ENCODE data around the gene TNK1. TPM values are rescaled to one million over a fixed set of nuclear protein-coding genes. Genes with fewer than 3 reads are reported as not detected.
A peak's percentile ranks its signal among the peaks of the same experiment; 100 is the strongest.

The TNK1 gene
- total and polyA plus RNA-seq, 9 of the 15 experiments (the other 6 are each of a cell fraction or from before 2014, with no cell fraction given): 0.28 to 5.2 (median 2.1) TPM

GRCh38 chr17:7340179-7340578 lies 40.7 kb upstream of the TNK1 start:
- DNase-seq (ENCODE audit: extremely low read depth in 1 of 4, low spot score in 3 of 4) (no peak), FAIRE-seq (no peak), ATAC-seq (no peak)
- no peaks in the 10 kb centered on the region for H3K27me3 ChIP-seq (ENCODE audit: control insufficient read depth in 2 of 2, insufficient read depth in 2 of 2, low read length in 2 of 2)
- no TSS peak for BruUV-seq (replicated peaks)
- POLR2A ChIA-PET: no interaction called here
- H3K36me3 ChIP-seq (ENCODE audit: control insufficient read depth, insufficient read depth, low read length): no peaks in the 10 kb centered on the region
- in situ Hi-C loops (cut with MboI) (loop anchor here (5.0 kb wide), 1 partner anchor 58 kb away; the partner anchor contains the start of gene SLC2A4), intact Hi-C loops (cut with micrococcal nuclease) (no loop called here)
- no peak overlapping the region for H3K9ac ChIP-seq (ENCODE audit: insufficient read depth in 1 of 2, low read depth in 2 of 2, low read length in 2 of 2)
- TF ChIP-seq THAP12 (CRISPR knock-in tag; IDR thresholded peaks at IDR 0.05) (no peak), RFX1 (IDR thresholded peaks at IDR 0.05) (no peak), ZNF316 (IDR thresholded peaks at IDR 0.05) (peak; percentile 9; the same call in 1 of the 2 replicates), ZBTB7A (IDR thresholded peaks at IDR 0.05; ENCODE audit: borderline replicate concordance, control insufficient read depth, low read depth, low read length) (no peak), STAT5B (CRISPR knock-in tag; IDR thresholded peaks at IDR 0.05) (no peak), STAT6 (CRISPR knock-in tag; IDR thresholded peaks at IDR 0.05) (no peak), MCM2 (IDR thresholded peaks at IDR 0.05; ENCODE audit: low read depth) (no peak)
- H3K4me2 ChIP-seq (ENCODE audit: insufficient read depth, low read length): no peak overlapping the region
- H3K4me3 ChIP-seq: no peak overlapping the region
- no peaks in the 10 kb centered on the region for H3K9me3 ChIP-seq (replicated peaks; ENCODE audit: control insufficient read depth, insufficient read depth, low read depth, low read length)
- H2AFZ ChIP-seq (ENCODE audit: low read depth, low read length): no peak overlapping the region
- peaks cover 0 to 22% of the 10 kb centered on the region in 2 experiments; a peak in 2 of 5 replicates for H3K4me1 ChIP-seq (replicated peaks in 1 of 2; ENCODE audit: control insufficient read depth in 2 of 2, insufficient read depth in 2 of 2, low read length in 2 of 2)
- H3K27ac ChIP-seq (ENCODE audit: extremely low read depth, low read depth, low read length): no peak overlapping the region
- CTCF ChIA-PET (ENCODE audit: low intra/inter-chr PET ratio): no interaction called here
- H3K79me2 ChIP-seq (ENCODE audit: control insufficient read depth, insufficient read depth, low read length): no peaks in the 10 kb centered on the region
- WGBS (ENCODE audit: insufficient coverage, low coverage, missing lambda C conversion rate): 42% methylated on average over 2 of the region's 2 CpGs
- no peaks in the 10 kb centered on the region for H3K9me1 ChIP-seq (ENCODE audit: control insufficient read depth, insufficient read depth, low read length)
- no peaks in the 10 kb centered on the region for H4K20me1 ChIP-seq (replicated peaks; ENCODE audit: control insufficient read depth, insufficient read depth, low read length)
